GM18858 (cell line): ENCODE measurements around the gene ZNF438.

ENCODE experiments used
- ATAC-seq: cut with Tn5 transposase; IDR thresholded peaks from one replicate; pipeline ENCODE4 v1.9.1; 2021; ENCODE audit not compliant: unreplicated experiment

Gene ZNF438

DNA sequence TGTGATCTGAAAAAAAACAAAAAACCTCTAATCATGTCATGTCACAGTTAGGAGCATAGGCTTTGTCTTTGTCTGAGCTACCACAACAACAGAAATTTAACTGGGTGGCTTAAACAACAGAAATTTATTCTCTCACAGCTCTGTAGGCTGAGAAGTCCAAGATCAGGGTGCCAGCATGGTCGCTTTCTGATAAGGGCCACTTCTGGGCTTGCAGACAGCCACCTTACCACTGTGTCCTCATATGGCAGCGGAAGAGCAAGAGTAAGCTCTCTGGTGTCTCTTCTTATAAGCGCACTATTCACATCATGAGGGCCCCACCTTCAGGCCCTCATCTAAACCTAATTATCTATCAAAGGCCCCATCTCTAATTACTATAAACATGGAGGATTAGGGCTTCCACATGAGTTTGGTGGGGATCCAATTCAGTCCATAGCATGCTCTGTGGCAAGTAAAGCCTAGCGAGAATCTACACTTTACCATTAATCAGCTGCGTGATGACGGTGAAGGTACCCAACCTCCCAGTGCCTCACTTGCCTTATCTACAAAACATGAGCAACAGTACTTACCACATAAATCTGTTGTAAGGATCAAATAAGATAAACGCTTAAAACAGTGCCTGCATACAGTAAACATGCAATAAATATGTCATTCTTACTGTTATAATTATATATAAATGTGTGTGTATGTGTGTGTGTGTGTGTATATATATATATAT is 17.3 kb downstream of the ZNF438 start:
- ATAC-seq: no peak

DNA sequence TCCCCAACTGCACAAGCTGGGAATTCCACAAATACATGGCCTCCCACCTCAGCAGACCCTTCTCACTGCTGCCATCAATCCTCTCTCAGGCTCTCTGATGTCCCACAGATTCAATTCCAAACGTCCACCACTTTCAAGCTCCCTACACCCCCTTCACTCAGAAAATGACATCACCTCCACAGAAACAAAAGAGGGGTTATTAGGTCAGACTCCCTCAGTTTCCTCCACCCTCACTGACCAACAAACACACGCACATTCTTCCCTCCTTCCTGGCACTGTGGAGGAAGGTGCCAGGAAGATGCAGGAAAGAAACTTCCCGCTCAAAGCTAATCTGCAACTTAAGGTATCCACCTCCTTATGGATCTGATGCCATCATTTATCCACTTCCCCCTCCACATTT is 18.3 kb downstream of the ZNF438 start:
- no peak for ATAC-seq

DNA sequence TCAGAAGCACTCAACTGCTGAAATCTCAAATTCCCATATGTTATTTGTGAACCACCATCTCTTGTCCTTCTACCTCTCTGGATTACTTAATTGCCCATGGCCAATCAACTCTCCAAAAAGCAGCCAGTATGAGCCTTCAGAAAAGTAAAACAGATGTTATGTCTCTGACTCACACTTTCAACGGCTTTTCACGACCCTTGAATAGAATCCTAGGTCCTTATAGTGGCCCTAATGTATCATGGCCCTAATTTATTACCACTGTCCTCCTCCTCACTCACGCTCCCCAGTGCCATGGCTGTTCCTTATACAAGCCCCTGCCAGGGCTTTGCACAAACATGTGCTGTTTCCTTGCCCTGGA is 20.0 kb downstream of the ZNF438 start:
- ATAC-seq: no peak

DNA sequence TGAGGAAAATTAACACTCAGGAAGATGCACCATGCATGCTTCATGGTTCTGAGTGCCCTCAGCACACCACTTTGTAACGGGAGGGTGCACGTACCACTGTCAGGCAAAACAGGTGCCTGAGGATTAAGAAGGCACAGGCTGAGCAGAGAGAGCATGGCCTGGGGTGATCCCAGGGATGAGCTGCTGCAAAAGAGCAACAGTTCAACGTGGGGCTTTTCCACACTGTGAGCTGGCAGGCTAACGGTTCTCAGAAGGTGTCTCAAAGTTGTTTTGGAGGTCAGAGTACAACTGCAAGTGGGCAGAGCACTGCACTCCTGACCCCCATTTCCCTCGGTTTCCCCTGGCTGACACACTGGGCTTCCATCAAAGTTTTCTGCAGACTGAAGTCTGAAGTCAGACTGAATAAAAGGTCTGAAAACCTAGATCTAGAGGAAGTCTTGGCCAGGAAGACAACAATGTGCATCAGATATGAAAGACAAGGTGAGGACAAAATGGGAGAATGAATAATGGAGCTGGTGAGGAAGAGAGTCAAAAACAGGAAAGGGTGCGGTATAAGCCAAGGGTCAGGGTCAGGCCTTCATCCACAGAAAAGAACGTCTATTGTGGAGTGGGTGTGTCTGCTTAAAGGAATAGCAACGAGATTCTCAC is 20.5 kb downstream of the ZNF438 start:
- ATAC-seq: no peak

DNA sequence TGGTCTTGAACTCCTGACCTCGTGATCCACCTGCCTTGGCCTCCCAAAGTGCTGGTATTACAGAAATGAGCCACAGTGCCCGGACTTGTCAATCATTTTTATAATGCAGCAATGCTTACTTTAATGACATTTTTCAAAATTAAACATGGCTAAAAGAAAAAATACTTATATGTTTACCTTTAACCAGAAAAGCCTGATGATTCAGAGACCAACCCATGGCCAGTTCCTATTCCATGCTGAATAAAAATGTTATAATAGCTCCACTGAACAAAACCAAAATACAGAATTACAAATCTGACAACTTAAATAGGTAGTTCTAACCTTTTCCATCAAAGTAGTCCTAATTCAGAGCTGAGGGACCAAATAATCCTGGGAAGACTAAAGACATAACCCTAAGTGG is 21.6 kb downstream of the ZNF438 start:
- ATAC-seq: no peak

DNA sequence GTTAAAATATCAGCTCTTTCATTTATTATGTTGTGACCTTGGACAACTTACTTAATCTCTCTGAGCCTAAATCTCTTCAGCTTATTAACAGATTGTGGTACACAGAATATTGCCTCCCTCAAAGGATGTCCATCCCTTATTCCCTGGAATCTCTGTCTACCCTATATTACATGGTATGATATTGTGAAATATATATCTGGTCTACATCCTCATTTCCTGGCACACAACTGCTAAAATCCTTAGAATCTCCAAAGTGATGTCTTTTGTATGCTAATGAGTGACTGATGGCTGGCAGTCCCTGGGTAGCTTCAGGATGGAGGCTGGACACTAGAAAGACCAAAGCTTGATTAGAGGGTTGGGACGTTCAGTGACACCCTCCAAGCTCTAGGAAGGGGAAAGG is 25.8 kb downstream of the ZNF438 start:
- no peak for ATAC-seq

DNA sequence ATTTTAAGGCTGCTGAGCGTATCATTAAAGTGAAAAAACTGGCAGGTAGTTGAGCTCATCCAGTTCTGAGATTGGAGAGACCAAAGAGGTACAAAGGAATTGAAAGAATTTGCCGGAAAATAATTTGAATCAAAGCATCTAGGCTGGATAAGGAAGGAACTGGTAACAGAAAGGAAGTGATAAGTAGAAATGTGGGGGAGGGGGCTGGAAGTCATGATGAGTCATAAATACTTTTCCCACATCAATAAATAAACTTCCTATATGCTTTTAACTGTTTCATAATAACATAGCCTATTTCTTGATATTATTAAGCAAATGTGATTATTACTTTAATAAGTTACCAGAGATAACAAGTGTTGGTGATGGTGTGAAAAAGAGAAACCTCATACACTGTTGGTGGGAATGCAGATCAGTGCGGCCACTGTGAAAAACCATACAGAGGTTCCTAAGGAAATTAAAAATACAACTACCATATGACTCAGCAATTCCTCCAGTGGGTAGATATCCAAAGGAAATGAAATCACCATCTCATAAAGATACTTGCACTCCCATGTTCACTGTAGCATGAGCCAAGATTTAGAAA is 27.0 kb downstream of the ZNF438 start:
- ATAC-seq: no peak

DNA sequence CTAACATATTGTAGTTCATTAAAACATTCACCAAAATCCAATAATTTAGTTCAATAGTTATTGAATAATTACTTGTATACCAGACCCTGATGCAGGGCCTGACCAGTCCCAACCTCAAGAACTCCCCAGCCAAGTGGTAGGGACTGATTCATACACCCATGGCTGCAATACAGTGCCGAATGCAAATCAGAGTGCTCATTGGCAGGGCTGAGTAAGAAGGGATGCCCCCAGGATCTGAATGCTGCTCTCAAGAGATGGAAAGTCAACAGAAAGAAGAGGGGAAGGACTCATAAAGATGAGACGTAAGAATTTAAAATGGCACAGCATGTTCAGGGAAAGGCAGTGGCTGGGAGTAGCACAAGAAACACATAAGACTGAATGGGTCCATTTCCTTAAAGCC is 29.9 kb downstream of the ZNF438 start:
- ATAC-seq: no peak

DNA sequence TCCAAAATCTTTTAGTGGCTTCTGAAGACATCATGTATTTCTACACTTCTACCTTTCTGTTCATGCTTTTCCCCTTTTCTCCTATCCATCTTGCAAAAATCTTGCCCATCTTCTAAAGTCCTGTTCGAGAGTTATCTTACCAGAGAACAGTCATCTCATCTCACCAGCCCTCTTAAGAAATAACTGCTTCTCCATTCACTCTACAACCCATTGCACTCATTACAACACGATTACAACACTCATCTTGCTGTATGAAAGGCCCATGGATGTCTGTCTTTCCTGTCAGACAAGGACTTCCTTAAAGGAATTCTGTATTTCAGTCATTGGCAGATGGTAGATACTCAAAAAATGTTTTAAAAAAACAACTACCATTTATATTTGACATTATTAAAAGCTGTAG is 30.8 kb downstream of the ZNF438 start:
- no peak for ATAC-seq

DNA sequence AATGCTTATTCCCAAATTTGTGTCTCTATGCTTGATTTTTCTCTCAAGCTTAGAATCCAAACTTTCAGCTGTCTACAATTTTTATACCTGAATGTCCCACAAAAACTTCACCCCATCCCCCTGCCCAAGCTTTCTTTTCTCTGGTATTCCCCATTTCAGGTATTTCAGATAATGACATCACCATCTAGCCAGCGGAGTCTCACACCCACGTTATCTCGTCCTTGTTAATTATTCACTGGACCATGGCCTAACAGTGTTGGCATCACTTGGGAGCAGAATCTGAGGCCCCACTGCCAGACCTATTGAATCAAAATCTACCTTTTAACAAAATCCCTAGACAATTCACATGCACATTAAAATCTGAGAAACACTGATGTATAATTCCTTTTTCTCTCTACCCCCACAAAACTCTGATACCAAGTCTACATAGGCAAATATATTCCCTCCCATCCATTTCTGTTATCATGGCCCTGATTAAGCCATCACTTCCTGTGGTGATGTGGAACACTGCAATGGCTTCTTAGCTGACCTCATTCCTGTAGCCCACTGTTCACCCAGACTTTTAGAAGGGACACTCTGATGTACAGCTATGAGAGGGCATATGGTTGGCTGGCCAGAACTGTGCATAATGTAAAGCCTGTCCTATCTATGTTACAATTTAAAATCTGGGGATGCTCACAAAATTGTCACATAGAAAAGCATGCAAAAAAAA is 31.4 kb downstream of the ZNF438 start:
- no peak for ATAC-seq

DNA sequence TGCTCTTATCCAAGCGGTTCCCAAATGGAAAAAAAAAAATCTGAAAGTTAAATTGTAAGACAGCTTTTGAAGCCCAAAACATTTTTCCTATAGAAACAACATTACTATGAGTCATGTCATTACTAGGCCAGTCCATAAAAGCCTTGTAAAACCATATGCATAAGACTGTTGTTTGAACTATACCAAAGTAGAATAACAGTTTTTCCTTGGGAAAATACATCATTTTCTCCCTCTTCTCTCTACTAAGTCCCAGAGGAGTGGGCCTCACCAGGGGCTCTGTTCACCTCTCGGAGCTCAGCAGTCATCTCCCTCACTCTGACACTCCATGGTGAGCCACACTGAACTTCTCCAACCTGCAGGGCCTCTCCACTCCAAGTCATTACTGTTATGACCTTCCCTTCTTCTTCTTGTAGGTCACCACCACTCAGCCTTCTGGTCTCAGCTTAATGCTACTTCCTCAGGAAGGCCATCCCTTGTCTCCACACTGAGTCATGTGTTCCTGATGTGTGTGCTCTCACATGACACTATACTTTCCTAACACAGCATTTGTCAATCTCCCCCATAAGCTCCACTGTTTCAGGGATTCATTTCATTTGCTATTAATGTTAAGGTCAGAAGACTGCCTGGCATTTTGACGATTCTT is 32.5 kb downstream of the ZNF438 start:
- no peak for ATAC-seq

DNA sequence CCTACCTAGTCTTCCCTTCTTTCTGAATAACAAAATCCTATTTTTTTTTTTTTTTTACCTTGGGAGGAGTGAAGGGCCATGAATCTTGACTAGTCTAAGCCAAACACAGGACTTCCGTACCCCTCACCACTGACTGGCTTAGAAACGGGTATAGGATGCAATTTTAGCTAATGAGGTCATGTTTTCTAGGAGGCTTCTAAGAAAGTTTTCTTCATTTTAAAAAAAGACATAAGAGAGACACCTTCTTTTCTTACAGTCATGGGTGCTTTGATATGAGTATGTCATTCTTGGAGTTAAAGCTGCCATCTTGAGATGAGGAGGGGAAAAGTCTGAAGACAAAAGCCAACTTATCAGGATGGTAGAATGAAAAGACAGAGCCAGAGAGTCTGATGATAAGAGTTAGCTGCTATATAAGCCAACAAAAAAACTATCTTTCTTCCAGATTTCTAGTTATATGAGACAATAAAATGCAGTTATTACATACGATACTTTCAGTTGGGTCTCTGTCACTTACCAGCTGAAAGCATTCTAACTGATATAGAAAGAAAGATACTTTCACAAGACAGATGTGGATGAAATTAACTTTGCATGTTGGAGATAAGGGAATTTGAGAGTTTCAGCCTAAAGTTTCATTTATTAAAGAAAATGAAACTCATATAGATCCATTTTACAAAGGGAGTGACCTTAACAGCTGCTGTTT is 34.0 kb downstream of the ZNF438 start:
- ATAC-seq: no peak

DNA sequence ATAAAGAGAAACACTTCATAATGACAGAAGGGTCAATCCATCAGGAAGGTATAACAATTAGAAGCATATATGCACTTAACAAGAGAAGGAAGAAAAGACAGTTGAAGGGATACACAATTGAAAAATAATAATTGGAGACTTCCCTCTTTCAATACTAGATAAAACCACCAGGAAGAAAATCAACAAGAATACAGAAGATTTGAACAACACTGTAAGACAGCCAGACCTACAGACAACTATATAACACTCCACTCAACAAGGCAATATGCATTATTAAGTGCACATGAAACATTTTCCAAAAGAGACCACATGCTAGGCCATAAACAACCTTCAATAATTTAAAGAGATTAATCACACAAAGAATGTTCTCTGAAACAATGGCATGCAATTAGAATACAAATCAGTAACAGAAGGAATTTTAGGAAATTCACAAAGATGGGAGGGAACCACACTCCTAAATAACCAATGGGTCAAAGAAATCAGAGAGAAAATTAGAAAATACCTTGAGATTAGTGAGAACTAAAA is 35.1 kb downstream of the ZNF438 start:
- ATAC-seq: no peak

DNA sequence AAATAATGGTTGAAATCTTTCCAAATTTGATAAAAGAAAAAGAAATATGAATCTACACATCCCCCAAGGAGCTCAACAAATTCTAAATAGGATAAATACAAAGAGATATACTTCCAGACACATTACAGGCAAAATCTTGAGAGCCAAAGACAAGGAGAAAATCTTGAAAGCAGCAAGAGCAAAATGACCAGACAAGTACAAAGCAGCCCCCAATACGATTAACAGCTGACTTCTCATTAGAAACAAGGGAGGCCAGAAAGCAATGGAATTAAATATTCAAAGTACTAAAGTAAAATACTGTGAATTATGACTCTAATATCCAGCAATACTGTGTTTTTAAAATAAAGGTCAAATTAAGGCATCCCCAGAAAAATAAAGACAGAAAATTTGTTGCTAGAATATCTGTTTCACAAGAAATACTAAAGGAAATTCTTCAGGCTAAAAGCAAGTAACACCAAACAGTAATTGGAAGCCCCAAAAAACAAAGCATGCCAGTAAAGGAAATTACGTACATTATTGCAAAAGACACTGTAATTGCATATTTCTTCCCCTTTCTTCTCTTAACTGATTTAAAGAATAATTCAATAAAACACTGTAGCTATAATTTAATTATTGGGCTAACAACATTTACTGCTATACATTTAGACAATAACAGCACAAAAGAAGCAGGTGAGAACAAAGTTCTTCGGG is 36.4 kb downstream of the ZNF438 start:
- no peak for ATAC-seq

DNA sequence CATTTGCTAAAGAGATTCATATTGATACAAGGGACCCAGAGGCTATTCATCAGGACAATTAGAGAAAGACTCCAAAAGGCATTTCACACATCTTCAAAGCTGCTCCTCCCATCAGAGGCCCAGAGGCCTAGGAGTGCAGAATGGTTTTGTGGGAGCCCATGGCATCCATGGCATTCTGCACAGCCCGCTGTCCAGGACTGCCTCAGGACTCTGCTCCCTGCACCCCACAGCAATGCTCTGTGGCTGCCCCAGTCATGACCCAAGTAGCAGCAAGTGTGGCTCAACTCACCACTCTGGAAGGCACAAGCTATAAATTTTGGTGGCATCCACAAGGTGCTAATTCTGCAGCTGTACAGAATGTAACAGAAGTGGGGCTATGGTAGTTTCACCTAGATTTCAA is 38.5 kb downstream of the ZNF438 start:
- no peak for ATAC-seq

DNA sequence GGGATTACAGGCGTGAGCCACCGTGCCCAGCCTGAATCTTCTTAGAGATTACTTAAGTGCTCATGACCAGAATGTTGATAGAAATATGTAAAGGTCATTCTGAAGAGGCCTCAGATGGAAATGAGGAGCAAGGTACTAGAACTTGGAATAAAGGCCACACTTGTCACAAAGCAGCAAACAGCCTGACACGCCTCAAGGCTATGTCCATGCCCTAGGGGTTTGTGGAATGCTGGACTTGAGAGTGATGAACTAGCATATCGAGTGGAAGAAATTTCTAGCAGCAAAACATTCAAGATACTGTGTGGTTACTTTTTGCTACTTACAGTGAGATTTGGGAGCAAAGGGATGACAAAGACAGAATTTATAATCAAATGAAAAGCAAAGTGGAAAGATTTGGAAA is 39.0 kb downstream of the ZNF438 start:
- no peak for ATAC-seq

DNA sequence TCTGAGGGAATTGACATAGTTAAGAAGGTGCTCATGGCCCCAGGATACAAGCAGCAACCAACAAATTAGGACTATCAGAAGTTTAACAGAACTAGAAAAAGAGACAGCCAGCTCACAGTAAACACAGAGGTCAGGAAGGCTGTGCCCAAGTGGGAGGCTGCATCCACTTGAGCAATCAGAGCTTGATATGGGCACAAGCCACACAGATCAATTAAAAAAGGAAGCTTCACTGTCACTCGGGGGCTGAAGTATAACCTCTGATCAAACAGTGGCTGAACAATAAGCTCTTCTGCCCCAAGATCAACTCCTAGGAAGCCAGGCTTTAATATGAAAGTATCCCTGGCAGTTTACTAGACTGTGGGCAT is 40.0 kb downstream of the ZNF438 start:
- no peak for ATAC-seq

DNA sequence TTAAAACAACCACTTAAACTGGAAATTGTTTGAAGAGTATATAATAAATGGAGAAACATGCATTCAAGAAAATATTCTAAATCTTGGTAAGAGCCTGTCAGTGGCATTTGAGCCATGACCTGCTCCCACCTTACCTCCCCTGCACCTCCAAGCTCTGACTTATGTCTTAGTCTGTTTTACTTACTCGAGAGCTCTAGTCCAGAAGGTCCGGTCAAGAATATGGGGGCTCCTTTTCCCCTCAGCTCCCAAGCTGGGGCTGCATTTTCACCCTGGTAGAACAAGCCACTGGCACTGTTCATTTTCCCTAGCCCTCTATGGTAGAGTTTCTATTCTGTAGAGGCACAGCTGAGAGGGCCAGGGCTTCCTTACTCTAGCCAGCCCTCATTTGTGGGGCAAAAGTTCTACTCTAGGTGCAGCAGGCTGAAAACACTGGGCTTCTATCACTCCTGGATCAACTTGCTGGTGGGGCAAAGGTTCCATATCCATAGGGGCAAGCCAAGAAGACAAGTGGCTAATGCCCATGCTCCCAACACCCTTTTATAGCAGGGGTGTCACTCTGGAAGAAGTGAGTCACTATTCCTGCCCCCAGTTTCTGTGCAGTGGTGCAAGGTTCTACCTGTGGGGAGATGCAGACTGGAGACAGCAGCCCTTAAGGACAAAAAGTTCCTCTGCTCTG is 40.6 kb downstream of the ZNF438 start:
- no peak for ATAC-seq

DNA sequence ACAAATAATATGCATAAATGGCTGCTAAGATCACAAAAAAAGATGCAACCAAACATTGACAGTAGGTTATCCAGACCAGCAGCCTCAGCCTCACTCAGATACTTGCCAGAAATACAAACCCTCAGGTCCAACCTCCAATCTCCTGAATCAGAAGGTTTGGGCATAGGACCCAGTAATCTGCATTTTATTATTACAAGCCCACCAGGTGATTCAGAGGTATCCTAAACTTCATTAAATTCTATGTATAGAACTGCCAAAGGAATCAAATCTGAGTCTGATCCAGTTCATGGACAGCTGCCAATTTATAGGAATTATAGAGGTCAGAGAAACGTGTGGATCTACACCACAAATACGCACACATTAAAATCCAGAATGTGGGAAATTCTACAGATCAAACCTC is 41.3 kb downstream of the ZNF438 start:
- ATAC-seq: no peak
